GM19455 (cell line): ENCODE measurements around the gene LDLRAD4.
"Not testable (repeated sequence)": the region's sequence is repeated elsewhere in the genome, so short reads cannot be mapped to it uniquely, and the experiment has no call there.

Experiments used
- ATAC-seq: cut with Tn5 transposase; IDR thresholded peaks from one replicate; pipeline ENCODE4 v1.9.1; 2021; ENCODE audit not compliant: unreplicated experiment

LDLRAD4 gene

DNA sequence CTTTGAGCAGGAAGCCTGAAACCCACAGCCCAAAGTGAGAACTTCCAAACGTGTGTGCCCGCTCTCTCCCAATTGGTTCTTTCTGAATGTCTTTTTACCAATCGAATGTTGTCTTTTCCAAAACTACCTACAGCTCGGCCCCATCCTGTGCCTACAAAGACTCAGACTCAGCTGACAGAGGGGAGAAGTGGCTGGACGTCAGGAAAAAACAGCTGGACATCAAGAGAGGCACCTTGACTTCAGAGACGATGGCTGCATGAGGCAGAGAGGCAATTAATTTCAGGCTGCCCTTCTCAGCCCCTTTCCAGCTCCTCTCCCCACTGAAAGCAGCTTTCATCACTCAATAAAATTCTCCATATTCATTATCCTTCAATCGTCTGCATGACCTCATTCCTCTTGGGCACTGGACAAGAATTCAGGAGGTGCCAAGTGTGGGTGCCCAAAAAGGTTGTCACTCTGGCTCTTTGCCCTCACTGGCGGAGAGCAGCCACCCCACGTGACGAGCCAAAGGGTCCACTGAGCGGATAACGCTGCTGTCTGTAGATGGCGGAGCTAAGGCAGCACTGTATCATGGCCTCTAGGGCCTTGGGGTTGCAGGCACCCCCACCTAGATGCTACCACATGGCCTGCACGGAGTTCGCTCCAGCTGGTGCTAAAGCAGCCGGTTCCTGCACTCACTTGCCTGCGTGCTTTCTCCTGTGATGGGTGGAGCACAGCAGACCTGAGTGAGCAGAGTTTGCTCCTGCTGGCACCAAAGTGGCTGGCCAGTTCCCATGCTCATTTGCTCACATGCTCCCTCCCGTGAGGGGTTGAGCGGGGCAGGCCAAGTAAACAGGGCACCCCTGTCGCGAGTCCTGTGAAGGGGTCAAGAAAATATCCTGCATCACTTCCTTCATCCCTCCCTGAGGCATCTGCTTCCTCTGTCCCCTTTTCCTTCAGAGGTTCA, 469.9 kb downstream of the LDLRAD4 start:
- ATAC-seq: no peak

DNA sequence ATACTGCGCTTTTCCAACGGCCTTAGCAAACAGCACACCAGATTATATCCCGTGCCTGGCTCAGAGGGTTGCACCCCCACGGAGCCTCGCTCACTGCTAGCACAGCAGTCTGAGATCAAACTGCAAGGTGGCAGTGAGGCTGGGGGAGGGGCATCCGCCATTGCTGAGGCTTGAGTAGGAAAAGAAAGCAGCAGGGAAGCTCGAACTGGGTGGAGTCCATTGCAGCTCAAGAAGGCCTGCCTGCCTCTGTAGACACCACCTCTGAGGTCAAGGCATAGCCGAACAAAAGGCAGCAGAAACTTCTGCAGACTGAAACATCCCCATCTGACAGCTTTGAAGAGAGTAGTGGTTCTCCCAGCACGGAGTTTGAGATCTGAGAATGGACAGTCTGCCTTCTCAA, 471.5 kb downstream of the LDLRAD4 start:
- ATAC-seq: not testable (repeated sequence)

DNA sequence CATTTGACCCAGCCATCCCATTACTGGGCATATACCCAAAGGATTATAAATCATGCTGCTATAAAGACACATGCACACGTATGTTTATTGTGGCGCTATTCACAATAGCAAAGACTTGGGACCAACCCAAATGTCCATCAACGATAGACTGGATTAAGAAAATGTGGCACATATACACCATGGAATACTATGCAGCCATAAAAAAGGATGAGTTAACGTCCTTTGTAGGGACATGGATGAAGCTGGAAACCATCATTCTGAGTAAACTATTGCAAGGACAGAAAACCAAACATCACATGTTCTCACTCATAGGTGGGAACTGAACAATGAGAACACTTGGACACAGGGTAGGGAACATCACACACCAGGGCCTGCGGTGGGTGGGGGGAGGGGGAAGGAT, 476.8 kb downstream of the LDLRAD4 start:
- not testable (repeated sequence) for ATAC-seq

DNA sequence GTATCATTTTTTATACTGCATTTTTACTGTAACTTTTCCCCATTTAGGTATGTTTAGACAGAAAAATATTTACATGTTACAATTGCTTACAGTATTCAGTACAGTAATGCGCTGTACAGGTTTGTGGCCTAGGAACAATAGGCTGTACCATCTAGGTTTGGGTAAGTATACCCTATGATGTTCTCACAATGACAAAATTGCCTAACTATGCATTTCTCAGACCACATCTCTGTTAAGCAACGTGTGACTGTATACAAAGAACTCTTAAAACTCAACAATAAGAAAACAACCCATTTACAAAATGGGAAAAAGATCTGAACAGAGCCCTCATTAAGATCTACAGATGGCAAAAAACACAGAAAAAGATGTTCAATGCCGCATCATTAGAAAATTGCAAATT, 478.4 kb downstream of the LDLRAD4 start:
- no peak for ATAC-seq

DNA sequence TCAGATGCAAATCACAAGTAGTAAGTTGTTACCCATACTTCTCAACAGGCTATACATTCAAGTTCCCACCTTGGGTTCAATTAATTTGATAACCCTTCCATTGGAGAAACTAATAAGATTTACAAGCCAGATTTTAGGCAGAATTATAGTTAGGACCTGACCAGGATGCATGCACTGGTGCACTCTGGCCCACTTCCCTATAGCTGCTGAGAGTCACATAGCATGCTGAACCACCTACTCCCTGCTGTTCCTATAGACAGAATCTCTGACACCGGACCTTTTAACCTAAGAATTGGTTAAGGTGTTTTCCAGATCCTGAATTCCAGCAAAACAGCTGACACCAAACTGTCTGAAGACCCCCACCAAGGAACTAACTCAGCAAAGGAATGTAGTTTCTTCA, 481.6 kb downstream of the LDLRAD4 start:
- ATAC-seq: no peak
